K562 (cell line): ENCODE data around the gene AJM1. TPM values are rescaled to one million over a fixed set of nuclear protein-coding genes. Genes with fewer than 3 reads are reported as not detected.

Experiments
- BHLHE40 ChIP-seq: IDR thresholded peaks from 2 replicates; pipeline ENCODE4 v1.6.1; 2011; ENCODE audit warnings: low read length, improper control_type of control experiment
- BMI1 ChIP-seq: fragments of 150-350 bp; IDR thresholded peaks from 2 replicates; pipeline ENCODE4 v1.6.1; 2014; ENCODE audit warnings: low read length
- BRCA1 ChIP-seq, 2 experiments: fragments of 450-650 bp in 1 of 2; sonication (generic) in 1 of 2; formaldehyde crosslinking in 1 of 2; IDR thresholded peaks; 2 replicates each; pipeline versions ENCODE4 v1.5.0 to v1.6.1; 2017 to 2020; ENCODE audit warnings: mild to moderate bottlenecking in 1 of 2, missing genetic modification reagents in 1 of 2
- CHAMP1 ChIP-seq: fragments of 450-650 bp; IDR thresholded peaks from 2 replicates; pipeline ENCODE4 v1.6.1; 2016; ENCODE audit warnings: mild to moderate bottlenecking
- CHD1 ChIP-seq: fragments of 200-600 bp; sonication (generic); IDR thresholded peaks from one replicate; pipeline ENCODE4 v1.6.1; 2012; ENCODE audit warnings: mild to moderate bottlenecking, moderate library complexity, low read length, inconsistent platforms
- CTCF ChIP-seq, 3 experiments: IDR thresholded peaks in 2 of 3; conservative IDR thresholded peaks in 1 of 3; 2 replicates each; pipeline ENCODE4 v1.5.1; 2011 to 2012; ENCODE audit warnings: low read length in 3 of 3, mild to moderate bottlenecking in 3 of 3, control low read depth in 2 of 3, improper control_type of control experiment in 1 of 3, inconsistent platforms in 1 of 3, low read depth in 1 of 3, mixed read lengths in 1 of 3, moderate library complexity in 1 of 3; ENCODE audit not compliant: insufficient read depth in 2 of 3
- DIDO1 ChIP-seq: fragments of 450-650 bp; IDR thresholded peaks from 2 replicates; pipeline ENCODE4 v1.6.1; 2016; ENCODE audit warnings: low read depth, missing biosample characterization, missing genetic modification characterization
- EGR1 ChIP-seq: fragments of 450-650 bp; conservative IDR thresholded peaks from 2 replicates; pipeline ENCODE4 v1.6.1; 2017; ENCODE audit warnings: mild to moderate bottlenecking
- ETV1 ChIP-seq: fragments of 450-650 bp; conservative IDR thresholded peaks from 2 replicates; pipeline ENCODE4 v1.6.1; 2016; ENCODE audit warnings: missing genetic modification characterization, control low read depth, low read depth, missing compliant biosample characterization
- ETV6 ChIP-seq, 3 experiments: fragments of 150-350 bp in 1 of 3; sonication (generic) in 1 of 3; formaldehyde crosslinking in 1 of 3; IDR thresholded peaks; 2 replicates each; pipeline versions ENCODE4 v1.6.1 to v1.8.0; 2014 to 2022; ENCODE audit warnings: borderline replicate concordance in 2 of 3, low read depth in 2 of 3, antibody characterized with exemption in 1 of 3, low read length in 1 of 3, mild to moderate bottlenecking in 1 of 3, missing genetic modification reagents in 1 of 3
- EZH2 ChIP-seq: IDR thresholded peaks from 2 replicates; pipeline ENCODE4 v1.6.1; 2012; ENCODE audit warnings: low read depth, mild to moderate bottlenecking, inconsistent platforms, low read length, borderline replicate concordance
- FOSL1 ChIP-seq: fragments of 200-800 bp; sonication (Bioruptor generic); conservative IDR thresholded peaks from 2 replicates; pipeline ENCODE4 v1.6.1; 2016; ENCODE audit warnings: missing genetic modification characterization, missing compliant biosample characterization
- GABPA ChIP-seq: fragments of 200-800 bp; sonication (Bioruptor generic); conservative IDR thresholded peaks from 2 replicates; pipeline ENCODE4 v1.6.1; 2016; ENCODE audit warnings: low read depth, missing genetic modification characterization, missing compliant biosample characterization
- MTF1 ChIP-seq: fragments of 250-450 bp; sonication (Bioruptor Pico); IDR thresholded peaks from 2 replicates; pipeline ENCODE4 v1.9.0; 2021; ENCODE audit warnings: moderate library complexity, mild to moderate bottlenecking, inconsistent platforms, borderline replicate concordance
- PCBP1 ChIP-seq: fragments of 200-400 bp; formaldehyde crosslinking; IDR thresholded peaks from 2 replicates; pipeline ENCODE4 v1.6.1; 2018; ENCODE audit warnings: mild to moderate bottlenecking, low read depth, low read length; ENCODE audit not compliant: poor library complexity, severe bottlenecking
- PPARD ChIP-seq: fragments of 250-450 bp; sonication (Bioruptor Pico); IDR thresholded peaks from 2 replicates; pipeline ENCODE4 v1.8.0; 2022; ENCODE audit warnings: inconsistent platforms, mild to moderate bottlenecking, moderate library complexity
- RBM14 ChIP-seq: fragments of 200-400 bp; formaldehyde crosslinking; IDR thresholded peaks from 2 replicates; pipeline ENCODE4 v1.6.1; 2018; ENCODE audit warnings: low read depth, mild to moderate bottlenecking, low read length, moderate library complexity, borderline replicate concordance; ENCODE audit not compliant: insufficient read depth
- SMARCE1 ChIP-seq: fragments of 450-650 bp; IDR thresholded peaks from 2 replicates; pipeline ENCODE4 v1.7.1; 2016; ENCODE audit warnings: mild to moderate bottlenecking
- XRCC3 ChIP-seq: fragments of 450-650 bp; IDR thresholded peaks from 2 replicates; pipeline ENCODE4 v1.6.1; 2017; ENCODE audit warnings: mild to moderate bottlenecking, moderate library complexity
- ZNF133 ChIP-seq: fragments of 250-450 bp; sonication (Bioruptor Pico); IDR thresholded peaks from 2 replicates; pipeline ENCODE4 v1.4.0; 2020; ENCODE audit warnings: mild to moderate bottlenecking
- ZNF140 ChIP-seq: fragments of 250-450 bp; sonication (Bioruptor Pico); IDR thresholded peaks from 2 replicates; pipeline ENCODE4 v1.8.0; 2021; ENCODE audit warnings: moderate library complexity, mild to moderate bottlenecking, inconsistent platforms
- ZNF24 ChIP-seq: fragments of 450-650 bp; IDR thresholded peaks from 2 replicates; pipeline ENCODE4 v1.6.1; 2016
- ZNF253 ChIP-seq: fragments of 250-450 bp; sonication (Bioruptor Pico); conservative IDR thresholded peaks from 2 replicates; pipeline ENCODE4 v1.6.1; 2021; ENCODE audit warnings: mild to moderate bottlenecking
- ZNF324 ChIP-seq: fragments of 250-450 bp; sonication (Bioruptor Pico); IDR thresholded peaks from 2 replicates; pipeline ENCODE4 v1.4.0; 2020; ENCODE audit warnings: mild to moderate bottlenecking
- ZNF586 ChIP-seq: fragments of 450-650 bp; formaldehyde crosslinking; conservative IDR thresholded peaks from 2 replicates; pipeline ENCODE4 v1.4.0; 2020; ENCODE audit warnings: mild to moderate bottlenecking, moderate library complexity
- polyA plus RNA-seq, 8 experiments: library from polyadenylated mRNA; depleted of rRNA in 4 of 8; stranded (reverse) in 5 of 8; unstranded in 3 of 8; fragments of >200 nt; fragmentation: Nextera tagmentation in 2 of 8; fragmentation: Illumina TruSeq in 1 of 8; extraction: Ambion mirVana in 2 of 8; extraction: Trizol in 1 of 8; gene quantifications; 2 replicates each; pipeline versions ENCODE4 v1.2.1 to v1.2.3, GENCODE V29; 2011 to 2014; ENCODE audit warnings: inconsistent platforms in 1 of 8, missing spikeins in 1 of 8
- total RNA-seq, 7 experiments: library from RNA; depleted of rRNA in 6 of 7; stranded (reverse); fragments of >200 nt in 6 of 7; fragmentation: Illumina TruSeq in 2 of 7; extraction: Trizol in 2 of 7; gene quantifications; 2 replicates each; pipeline versions ENCODE4 v1.2.1 to v1.2.3, GENCODE V29; 2011 to 2021; ENCODE audit warnings: low replicate concordance in 1 of 7

Gene AJM1
- total and polyA plus RNA-seq, 9 of the 15 experiments (the other 6 are each of a cell fraction or from before 2014, with no cell fraction given) = 0.01 to 3.7 (median 0.65) TPM; not detected in 1

GRCh38 chr9:136882109-136882946, 40.0 kb downstream of the AJM1 start (continued):
- TF ChIP-seq GABPA (tag) (no peak), DIDO1 (no peak), ZNF253 (no peak), ETV1 (no peak), XRCC3 (no peak), PCBP1 (no peak), SMARCE1 (0 out of 2 replicates have a peak, but pooled peaks have one; percentile 59), ZNF133 (CRISPR knock-in tag) (no peak), ZNF324 (no peak), ETV6 (IDR thresholded peaks at IDR 0.05; ENCODE audit: borderline replicate concordance in 1 of 2, low read depth in 2 of 2, low read length in 1 of 2) (no peak), ETV6 (CRISPR knock-in tag; IDR thresholded peaks at IDR 0.05; ENCODE audit: borderline replicate concordance) (no peak), BRCA1 (IDR thresholded peaks at IDR 0.05) (no peak), BRCA1 (CRISPR knock-in tag; IDR thresholded peaks at IDR 0.05) (no peak), ZNF586 (no peak), CHD1 (no peak), FOSL1 (peak; percentile 91), MTF1 (no peak), PPARD (CRISPR knock-in tag) (no peak), BMI1 (no peak), ZNF140 (no peak), BHLHE40 (0 out of 2 replicates have a peak, but pooled peaks have one; percentile 15), CHAMP1 (no peak), RBM14 (no peak), ZNF24 (no peak), EZH2 (no peak), EGR1 (peak; percentile 79), CTCF (IDR thresholded peaks at IDR 0.05 in 2 of 3, conservative IDR thresholded peaks at IDR 0.05 in 1 of 3; ENCODE audit: insufficient read depth in 2 of 3, low read depth in 1 of 3, low read length in 3 of 3) (no peak)
